ENCODE data around the gene NUDT17.

DNA sequence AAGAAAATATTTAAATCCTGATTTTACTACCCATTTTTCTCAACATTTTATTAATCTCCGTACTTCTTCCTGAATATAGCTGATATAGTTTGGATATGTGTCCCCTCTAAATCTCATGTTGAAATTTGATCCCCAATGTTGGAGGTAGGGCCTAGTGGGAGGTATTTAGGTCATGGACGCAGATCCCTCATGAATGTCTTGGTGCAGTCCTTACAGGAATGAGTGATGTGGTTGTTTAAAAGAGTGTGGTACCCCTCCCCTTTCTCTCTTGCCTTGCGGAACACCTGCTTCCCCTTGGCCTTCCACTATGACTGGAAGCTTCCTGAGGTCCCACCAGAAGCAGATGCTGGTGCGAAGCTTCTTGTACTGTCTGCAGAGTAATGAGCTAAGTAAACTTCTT, 39.0 kb upstream of the NUDT17 start:
- TF ChIP-seq POLR2A (IDR thresholded peaks at IDR 0.05; ENCODE audit: low read depth, low read length) (no peak), POLR2AphosphoS5 (IDR thresholded peaks at IDR 0.05; ENCODE audit: low read depth, low read length) (no peak)

Data from GM12892 (cell line).